BE2C (cell line): ENCODE data around the gene ESPNL.

Experiments used
- DNase-seq: peaks from one replicate; pipeline ENCODE4 v3.0.0-alpha.2; 2020
- H3K27me3 ChIP-seq: fragments of 250-450 bp; sonication (Bioruptor Pico); 2 replicates; pipeline ENCODE4 v1.5.1; 2020; ENCODE audit warnings: mild to moderate bottlenecking
- H3K36me3 ChIP-seq: fragments of 250-450 bp; sonication (Bioruptor Pico); 2 replicates; pipeline ENCODE4 v1.5.1; 2020; ENCODE audit warnings: mild to moderate bottlenecking
- H3K4me1 ChIP-seq: fragments of 250-450 bp; sonication (Bioruptor Pico); 2 replicates; pipeline ENCODE4 v1.5.1; 2020
- H3K4me3 ChIP-seq: 2 replicates; pipeline ENCODE4 v1.5.1; 2011; ENCODE audit warnings: low read depth, low read length
- H3K9me3 ChIP-seq: fragments of 250-450 bp; sonication (Bioruptor Pico); 2 replicates; pipeline ENCODE4 v1.5.1; 2020
- TF ChIP-seq, protein P1 (sequence below): IDR thresholded peaks from 2 replicates; pipeline ENCODE4 v1.5.1; 2012; ENCODE audit warnings: mild to moderate bottlenecking, low read depth, low read length

The ESPNL gene

GRCh38 chr2:238160206-238161129 lies 60.3 kb downstream of the ESPNL start:
- DNase-seq: peak; percentile 68
- Histone ChIP-seq H3K36me3 (no peaks in the 10 kb centered on the region), H3K9me3 (no peaks in the 10 kb centered on the region), H3K4me1 (no peaks in the 10 kb centered on the region), H3K4me3 (peak overlapping the region; percentile 36; the same call in 1 of the 2 replicates), H3K27me3 (peaks cover 27% of the 10 kb centered on the region)
- TF ChIP-seq, protein P1, sequence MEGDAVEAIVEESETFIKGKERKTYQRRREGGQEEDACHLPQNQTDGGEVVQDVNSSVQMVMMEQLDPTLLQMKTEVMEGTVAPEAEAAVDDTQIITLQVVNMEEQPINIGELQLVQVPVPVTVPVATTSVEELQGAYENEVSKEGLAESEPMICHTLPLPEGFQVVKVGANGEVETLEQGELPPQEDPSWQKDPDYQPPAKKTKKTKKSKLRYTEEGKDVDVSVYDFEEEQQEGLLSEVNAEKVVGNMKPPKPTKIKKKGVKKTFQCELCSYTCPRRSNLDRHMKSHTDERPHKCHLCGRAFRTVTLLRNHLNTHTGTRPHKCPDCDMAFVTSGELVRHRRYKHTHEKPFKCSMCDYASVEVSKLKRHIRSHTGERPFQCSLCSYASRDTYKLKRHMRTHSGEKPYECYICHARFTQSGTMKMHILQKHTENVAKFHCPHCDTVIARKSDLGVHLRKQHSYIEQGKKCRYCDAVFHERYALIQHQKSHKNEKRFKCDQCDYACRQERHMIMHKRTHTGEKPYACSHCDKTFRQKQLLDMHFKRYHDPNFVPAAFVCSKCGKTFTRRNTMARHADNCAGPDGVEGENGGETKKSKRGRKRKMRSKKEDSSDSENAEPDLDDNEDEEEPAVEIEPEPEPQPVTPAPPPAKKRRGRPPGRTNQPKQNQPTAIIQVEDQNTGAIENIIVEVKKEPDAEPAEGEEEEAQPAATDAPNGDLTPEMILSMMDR: peak; percentile 72

- H3K9me3 ChIP-seq: no peaks in the 10 kb centered on the region
- peaks cover 27% of the 10 kb centered on the region for H3K27me3 ChIP-seq
- no peak overlapping the region for H3K4me3 ChIP-seq
- DNase-seq: no peak
- no peaks in the 10 kb centered on the region for H3K4me1 ChIP-seq
- TF ChIP-seq, protein P1: no peak
- H3K36me3 ChIP-seq: no peaks in the 10 kb centered on the region
These were observed 61.3 kb downstream of the ESPNL start for GRCh38 chr2:238161291-238162051.

- TF ChIP-seq, protein P1: no peak
- no peaks in the 10 kb centered on the region for H3K9me3 ChIP-seq
- no peaks in the 10 kb centered on the region for H3K4me1 ChIP-seq
- no peak overlapping the region for H3K4me3 ChIP-seq
- H3K27me3 ChIP-seq: peaks cover 27% of the 10 kb centered on the region
- H3K36me3 ChIP-seq: no peaks in the 10 kb centered on the region
- DNase-seq: no peak
These were observed 62.2 kb downstream of the ESPNL start for GRCh38 chr2:238162251-238162845.

DNA sequence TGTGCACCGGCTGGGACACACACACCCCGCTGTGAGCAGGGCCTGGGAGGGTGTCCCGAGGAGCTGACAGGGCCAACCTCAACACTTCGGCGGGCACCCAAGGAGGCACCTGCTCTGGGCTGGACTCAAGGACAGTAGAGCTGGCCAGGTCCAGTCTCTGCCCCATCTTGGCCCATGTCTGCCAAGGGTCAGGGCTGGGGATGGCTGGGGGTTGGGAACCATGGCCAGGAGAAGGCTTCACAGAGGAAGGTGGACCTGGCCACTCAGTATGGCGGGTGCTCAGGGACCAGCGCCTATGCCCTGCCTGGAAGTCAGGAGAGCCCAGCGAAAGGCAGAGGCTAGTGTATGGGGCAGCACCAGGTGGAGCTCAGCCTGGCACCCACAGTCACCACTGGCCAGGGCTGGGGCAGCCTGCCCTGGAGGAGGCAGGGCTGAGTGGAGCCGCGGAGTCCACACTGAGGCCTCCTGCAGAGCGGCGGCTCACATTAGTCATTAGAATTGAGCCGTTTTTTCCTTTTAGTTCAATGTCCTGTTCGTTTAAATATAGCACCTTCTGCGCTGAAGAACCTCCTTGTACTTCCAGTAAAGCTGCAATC lies 62.8 kb downstream of the ESPNL start:
- Histone ChIP-seq H3K4me3 (no peak overlapping the region), H3K4me1 (no peaks in the 10 kb centered on the region), H3K36me3 (peaks cover 2% of the 10 kb centered on the region; the same call in 1 of the 2 replicates), H3K27me3 (peaks cover 27% of the 10 kb centered on the region), H3K9me3 (no peaks in the 10 kb centered on the region)
- TF ChIP-seq, protein P1: no peak
- DNase-seq: no peak

DNA sequence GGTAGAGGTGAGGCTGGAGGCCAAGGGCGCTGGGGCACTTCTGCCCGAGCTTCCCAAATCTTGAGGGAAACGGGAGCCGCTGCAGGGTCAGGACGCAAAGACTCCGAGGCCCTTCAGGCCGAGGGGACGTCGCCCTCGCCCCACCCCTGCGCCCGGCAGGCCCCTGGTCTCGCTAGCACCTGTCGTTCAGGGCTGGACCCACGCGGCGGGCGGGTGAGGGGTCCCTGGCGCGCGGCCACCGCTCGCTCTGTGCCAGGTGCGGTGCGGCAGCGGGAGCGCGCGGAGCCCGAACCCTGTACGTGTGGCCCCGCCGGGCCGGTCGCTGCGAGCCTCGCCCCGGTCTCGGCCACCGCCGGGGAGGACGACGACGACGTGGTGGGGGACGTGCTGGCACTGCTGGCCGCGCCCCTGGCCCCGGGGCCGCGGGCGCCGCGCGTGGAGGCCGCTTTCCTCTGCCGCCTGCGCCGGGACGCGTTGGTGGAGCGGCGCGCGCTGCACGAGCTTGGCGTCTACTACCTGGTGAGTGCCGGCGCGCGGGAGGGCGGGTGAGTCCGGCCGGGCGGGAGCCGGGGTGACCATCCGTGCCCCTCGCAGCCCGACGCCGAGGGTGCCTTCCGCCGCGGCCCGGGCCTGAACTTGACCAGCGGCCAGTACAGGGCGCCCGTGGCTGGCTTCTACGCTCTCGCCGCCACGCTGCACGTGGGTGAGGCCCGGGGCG lies 63.5 kb downstream of the ESPNL start:
- Histone ChIP-seq H3K4me1 (no peaks in the 10 kb centered on the region), H3K27me3 (peaks cover 27% of the 10 kb centered on the region), H3K36me3 (peaks cover 6% of the 10 kb centered on the region), H3K4me3 (no peak overlapping the region), H3K9me3 (no peaks in the 10 kb centered on the region)
- TF ChIP-seq, protein P1: no peak
- DNase-seq: no peak
